Measurements from ENCODE around the gene ABTB2.
A peak's percentile ranks its signal among the peaks of the same experiment; 100 is the strongest.

Gene ABTB2

DNA sequence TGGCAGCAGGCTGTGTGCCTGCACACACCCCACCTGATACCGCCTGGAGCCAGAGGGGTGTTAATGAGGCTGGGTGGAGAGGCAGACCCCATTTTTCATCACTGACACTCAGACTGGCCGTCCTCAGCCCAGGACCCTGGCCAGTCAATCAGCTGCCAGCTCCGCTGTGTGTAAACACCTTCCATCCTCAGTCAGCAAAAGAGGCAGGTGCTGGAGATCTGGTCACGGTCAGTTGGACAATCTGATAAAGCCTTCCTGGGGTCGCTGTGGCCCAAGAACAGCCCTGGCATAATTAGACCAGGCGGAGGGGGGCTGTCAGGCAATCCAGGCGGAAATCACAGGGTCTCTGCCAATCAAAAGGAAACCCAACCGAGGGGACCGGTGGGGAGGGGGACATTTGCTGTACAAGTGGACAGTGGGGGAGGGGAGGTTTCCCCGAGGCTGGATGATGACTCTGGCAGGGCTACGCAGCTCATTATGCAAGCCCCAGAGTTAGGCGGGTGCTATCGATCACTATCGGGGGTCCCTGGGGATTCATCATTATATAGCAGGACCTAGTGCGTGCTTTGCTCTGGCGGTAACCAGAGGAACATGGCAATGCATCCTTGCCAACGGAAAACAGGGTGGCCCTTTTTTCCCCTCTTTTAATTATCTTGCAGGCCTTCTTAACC, 72.9 kb downstream of the ABTB2 start:
- DNase-seq (ENCODE audit: low read depth), result no peak

DNA sequence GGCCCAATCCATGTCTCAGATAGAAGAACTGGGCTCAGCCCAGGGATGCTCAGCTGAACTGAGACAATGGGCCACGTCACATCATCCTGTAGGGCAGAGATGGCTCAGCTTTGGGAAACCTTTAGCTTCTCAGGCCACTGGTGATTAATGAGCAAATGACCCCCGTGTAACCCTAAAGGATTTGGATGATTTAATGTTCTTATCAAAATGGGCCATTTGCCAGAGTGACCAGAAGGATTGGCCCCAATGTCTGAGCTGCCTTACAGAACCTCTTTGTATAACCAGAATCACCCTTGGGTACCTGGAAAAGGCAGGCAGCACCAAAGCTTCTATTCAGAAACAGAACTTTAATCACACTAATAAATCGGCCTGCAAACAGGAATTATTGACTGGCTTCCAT, 73.7 kb downstream of the ABTB2 start:
- no peak for DNase-seq (ENCODE audit: low read depth)

DNA sequence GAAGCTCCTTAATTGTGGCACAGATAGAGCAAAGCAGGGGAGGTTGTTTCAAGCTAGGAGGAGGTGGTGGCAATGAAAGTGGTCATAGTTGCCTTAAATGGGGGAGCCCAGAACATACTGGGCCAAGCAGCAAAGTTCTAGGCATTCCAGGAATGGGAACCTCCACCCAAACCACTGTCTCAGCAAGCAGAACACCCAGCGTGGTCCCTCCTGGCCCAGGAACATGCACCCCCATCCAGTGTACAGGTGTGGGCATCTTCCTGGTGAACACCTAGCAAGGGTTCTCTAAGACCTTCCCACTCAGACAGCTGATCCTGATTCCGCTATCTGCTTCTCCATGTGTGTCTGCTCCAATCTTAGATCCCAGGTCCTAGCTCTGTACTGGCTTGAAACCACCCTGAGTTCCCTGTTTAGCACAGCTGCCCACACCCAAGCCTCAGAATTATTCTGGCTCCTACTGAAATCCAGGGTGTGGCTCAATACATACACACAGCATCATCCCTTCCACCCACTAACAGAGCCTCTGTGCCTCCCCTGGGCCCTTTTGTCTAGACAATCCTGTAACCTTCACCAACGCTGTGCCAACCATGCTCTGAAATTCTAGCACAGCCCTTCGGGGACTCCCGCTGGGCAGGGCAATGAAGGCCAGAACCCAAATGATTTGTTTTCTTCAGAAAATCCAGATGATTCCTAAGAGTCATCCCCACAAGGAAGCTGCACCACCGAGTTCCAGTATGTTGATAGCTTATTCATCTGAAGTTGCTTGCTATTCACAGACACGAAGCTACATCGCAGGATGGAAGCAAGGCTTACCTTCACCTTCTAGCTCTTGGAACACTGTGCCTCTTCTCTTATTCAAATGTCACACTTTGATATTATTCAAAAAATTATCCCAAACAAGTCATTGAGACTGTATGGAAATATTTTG, 76.6 kb downstream of the ABTB2 start:
- no peak for DNase-seq (ENCODE audit: low read depth)

DNA sequence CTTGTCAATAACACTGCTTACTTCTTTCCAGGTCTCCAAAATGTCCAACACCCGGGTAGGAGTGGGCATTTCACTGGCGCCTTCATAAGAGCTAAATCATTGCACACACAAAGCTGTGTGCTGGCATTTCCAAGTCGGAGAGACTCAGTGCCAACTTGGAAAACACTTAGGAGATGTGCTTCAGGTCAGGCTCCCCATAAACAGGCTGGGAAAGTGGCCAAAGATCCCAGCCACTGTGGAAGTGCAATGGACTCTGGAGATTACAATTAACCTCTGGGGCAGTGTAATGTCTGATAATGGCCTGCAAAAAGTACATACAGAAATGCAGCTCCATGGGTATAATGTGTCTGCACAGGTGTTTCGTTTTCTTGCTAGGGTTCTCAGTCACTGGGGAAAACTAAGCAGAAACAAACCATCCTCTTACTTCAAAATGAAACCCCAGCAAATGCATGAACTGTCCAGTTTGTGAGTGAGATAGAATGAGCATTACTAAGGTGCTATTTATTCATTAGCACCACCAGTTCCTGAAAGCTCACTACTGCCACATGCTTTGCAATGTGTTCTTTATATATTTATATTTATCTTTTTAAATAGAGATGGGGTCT, 79.0 kb downstream of the ABTB2 start:
- no peak for DNase-seq (ENCODE audit: low read depth)

DNA sequence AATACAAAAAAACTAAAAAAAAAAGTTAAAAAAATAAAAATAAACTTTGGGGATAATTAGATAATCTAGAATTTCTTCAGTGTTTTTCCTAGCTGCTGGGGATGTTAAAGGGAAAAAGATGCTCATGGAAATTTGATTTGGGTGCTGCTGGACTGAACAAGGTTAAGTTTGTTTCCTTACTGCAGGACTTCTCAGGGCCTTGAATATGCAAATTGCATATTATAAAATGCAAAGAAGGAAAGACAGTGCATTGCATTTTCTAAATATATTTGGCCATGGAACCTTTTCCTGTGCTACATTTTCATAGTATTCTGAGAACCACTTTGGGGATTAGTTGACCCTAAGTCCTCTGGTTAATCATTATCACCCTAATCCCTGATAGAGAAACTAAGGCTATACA, 79.6 kb downstream of the ABTB2 start:
- no peak for DNase-seq (ENCODE audit: low read depth)

DNA sequence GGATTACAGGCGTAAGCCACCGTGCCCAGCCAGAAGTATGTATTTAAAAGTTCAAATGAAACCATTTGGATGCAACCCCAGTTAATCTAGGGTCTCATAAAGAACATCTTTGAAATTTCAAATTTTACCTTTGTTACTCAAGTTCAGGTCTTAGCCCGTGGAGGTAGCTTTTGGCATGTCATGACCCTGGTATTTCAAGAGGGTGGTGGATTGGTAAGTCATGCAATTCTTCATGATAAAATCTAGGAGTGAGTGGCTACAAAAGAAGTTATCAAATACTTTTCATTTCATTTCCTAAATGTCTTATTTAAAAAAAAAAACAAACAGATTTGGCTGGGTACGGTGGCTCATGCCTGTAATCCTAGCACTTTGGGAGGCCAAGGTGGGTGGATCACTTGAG, 80.6 kb downstream of the ABTB2 start:
- no peak for DNase-seq (ENCODE audit: low read depth)

DNA sequence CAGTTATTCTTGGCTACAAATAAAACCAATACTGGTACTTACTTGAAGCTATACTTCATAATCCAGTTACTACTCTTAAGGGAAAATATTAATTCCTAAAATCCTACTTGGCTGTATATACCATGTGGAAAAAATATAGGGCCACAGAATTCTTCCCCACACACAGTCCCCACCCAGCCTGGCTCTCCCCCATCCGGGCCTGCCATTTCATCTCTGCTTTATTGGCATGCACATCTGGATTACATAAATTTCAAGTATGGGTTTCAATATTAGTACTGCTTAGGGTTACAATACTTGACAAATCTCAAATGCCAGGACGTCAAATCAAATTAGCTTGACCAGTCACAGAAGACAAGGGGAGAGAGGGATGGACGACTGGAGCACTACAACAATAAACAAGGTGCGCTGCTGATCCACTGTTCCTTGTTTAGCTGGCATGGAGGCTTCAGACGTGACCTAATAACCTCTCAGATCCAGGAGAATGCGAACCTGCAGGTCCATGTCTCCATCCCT, 81.4 kb downstream of the ABTB2 start:
- DNase-seq (ENCODE audit: low read depth), result no peak

DNA sequence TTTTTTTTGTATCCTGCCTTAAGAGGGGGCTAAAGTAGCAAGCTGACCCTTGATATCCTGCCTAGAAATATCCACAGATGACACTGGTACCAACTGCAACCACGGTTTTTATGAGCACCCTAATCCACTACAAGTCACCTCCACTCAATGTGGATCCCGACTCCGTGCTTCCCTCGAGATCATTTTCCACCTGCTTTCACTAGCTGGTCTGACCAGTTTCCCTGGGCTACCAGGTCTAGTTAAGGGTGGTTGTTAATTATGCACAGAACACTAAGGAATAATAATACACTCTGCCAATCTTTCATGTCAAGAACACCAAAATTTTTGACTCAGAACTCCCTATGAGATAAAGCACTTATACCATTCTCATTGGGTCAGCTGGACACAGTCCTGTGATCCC, 82.3 kb downstream of the ABTB2 start:
- DNase-seq (ENCODE audit: low read depth), result no peak

DNA sequence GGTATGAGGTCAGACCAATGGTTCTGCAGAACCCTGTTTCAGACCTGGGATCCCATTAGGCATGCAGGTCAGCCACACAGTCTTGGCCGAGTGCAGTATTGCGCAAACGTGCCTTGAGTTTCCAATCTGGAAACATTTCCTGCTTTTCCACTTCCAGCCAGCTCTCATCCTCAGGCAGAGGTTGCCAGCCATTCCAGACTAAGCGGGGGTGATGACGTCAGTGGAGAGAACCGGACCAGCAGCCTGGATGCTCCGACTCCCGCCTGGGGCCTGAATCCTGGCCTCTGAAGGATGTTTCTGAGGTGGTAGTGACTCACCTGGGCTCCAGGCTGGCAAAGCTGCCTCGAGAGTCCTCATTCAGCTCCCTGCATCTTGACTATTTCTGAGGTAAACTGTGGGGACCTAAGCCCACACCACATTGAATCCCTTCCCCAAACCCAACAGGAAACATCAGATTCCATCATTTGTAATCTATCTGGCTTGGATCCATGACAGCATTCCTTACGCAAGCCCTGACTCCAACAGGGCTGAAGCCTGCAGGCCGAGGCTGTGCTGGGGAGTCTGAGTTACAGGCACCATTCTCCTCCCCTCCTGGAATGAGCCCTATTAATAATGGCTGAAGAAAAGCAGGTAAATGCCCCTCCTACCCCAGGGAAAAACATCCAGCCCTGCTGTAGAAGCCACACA, 83.0 kb downstream of the ABTB2 start:
- peak; percentile 99 for DNase-seq (ENCODE audit: low read depth)

DNA sequence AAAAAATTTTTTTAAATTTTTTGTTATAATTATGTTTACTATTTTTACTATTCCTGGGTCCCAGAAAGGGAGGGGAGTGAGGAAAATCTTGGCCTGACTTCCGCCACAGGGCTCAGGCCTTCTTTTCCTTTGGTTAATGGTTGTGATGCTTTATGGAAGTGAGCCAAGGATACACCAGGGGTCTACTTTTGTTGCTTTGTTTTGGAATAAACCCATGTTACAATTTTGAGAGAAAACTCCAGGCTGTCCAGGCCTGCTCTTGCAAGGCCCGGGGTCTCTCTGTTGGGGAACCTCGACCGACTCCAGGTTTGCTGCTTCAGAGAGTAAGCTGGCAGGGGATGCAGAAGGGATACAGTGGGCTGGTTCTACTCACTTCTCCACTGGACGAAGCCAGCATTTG, 84.7 kb downstream of the ABTB2 start:
- no peak for DNase-seq (ENCODE audit: low read depth)

DNA sequence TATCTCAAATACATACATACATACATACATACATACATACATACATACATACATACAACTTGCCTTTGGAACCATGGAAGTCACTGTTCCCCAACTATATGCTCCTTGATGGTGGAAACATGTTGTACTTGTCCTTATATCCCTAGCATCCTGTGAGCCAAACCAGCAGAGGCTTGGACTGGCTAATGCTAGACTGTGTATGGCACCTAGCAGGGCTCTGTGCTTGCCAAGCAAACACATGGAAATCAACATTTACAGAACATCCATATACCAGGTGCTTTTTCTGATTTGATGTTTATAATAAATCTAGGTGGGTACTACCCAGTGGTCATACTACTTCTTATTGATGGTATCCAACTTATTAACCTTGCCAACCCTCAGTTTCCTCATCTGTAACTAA, 86.1 kb downstream of the ABTB2 start:
- no peak for DNase-seq (ENCODE audit: low read depth)

DNA sequence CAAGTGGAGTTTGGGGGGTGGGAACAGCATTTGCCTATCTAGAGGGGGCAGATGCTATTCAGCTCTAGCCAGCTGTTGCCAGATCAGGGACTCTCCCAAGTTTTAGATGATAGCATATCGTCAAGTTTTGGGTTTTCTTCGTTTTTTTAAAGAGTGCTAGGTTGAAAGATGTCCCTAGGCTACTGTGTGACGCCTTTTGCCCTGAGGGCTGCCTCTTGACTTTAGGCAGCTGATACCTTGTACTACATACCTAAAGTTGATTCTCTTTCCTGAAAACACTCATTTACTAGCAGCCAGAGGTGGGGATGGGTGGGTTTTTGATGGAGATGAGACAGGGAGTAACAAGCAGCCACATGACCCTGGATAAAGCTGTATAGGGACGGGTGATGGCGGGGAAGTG, 87.1 kb downstream of the ABTB2 start:
- DNase-seq (ENCODE audit: low read depth), result no peak

DNA sequence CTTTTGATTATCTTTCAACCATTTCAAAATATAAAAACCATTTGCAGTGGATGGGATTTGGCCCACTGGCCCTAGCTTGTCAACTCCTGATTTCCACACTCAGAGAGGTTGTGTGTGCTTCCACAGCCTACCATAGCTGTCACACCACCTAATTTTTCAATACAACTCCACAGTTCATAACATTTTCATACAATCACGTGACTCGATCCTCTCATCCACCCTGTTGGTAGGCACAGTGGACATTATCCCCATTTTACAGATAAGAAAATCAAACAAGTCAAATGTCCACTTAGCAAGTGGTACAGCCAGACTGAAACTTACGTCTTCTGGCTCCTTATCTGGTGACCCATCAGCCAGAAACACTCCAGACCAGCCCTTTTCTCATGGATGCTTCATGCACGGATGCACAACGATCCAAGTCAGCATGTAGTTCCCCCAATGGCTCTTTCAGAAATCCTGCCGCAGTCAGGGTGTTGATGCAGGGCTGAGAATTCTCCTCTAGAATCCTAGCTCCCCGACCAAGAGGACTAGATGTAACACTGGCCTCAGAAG, 88.0 kb downstream of the ABTB2 start:
- DNase-seq (ENCODE audit: low read depth), result no peak

DNA sequence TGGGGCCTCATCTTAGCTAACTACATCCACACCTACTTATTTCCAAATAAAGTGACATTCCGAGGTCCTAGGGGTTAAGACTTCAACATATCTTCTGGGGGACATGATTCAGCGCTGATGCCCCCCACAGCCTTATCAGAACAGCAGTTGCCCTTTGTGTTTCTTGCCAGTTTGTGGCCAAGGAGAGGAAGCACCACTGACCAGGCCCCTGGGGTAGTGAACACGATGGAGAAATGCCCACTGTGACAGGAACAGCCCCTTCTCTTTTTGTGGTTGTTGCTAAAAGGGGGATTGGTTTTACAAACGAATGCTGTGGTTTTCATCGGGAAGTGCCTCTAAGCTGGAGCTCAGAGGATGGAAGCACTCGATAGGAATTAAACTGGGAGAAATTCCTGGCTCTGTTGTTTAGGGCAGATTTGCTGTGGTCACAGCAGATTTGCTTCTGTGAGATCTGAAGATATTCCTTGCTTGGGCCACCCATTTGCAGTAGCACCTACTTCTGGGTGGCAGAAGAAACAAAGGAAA, 88.8 kb downstream of the ABTB2 start:
- peak; percentile 21 for DNase-seq (ENCODE audit: low read depth)

DNA sequence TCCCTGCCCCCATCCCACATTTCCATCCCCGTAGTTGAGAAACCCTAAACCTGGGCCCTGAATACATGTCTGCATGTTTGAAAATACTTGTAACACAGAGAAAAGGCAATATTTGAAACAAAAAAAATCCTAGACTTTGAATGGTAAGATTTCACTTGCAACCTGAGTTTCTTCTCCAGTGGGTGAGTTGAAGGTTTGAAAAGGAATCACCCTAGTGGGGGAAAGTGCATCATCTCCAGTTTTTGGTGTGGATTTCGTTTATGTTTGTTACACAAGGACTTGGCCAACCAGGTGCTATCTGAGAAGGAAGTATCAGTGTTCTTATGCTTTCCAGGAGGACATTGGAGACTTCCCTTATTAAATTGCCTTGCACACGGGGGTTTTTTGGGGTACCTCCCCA, 90.4 kb downstream of the ABTB2 start:
- DNase-seq (ENCODE audit: low read depth), result no peak

DNA sequence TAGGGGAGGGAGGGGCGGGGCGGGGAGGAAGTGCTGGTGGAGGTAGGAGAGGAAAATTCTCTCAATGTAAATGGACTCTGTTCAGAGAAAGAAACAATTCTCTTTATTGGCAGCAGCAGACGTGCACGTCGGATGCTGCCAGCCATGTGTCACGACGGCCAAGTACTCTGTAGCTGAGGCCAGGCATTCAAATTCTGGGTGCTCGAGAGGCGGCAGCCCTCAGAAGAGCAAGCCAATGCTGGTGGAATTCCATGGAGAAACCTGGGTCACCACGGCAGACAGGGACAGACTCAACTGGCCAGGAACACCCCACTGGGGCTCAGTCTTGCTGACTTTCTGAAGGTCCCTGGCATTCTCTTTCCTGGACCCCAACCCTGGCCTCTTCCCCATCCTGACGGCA, 90.8 kb downstream of the ABTB2 start:
- no peak for DNase-seq (ENCODE audit: low read depth)

DNA sequence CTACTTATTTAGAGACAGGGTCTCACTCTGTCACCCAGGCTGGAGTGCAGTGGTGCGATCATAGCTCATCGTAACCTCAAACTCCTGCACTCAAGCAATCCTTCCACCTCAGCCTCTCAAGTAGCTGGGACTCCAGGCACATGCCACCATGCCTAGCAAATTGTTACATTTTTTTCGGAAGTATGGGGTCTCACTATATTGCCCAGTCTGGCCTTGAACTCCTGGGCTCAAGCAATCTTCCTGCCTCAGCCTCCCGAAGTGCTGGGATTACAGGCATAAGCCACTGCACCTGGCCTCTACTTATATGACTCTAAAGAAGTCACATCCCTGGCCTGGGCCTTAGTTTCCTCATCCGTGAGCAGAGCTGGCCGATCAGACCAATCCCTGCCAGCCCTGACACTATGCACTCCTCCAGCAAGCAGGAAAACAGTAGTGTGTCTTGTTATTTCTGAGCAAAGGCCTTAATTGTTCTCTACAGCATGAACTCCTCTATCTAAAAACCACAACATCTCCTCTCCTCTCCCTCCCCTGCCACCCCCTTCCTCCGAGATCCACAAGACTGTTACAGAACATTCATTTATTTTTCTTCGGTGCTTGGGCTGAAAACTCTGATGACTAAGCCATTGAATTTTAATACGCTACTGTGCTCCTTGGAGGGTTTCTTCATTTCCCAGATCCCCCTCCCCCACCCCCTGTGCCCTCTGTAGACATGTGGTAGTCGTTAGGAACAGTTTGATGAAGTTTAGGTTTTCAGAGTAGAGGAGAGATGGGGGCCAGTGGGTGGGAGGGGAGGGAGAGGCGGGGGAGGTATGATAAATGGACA, 91.5 kb downstream of the ABTB2 start:
- peak; percentile 99 for DNase-seq (ENCODE audit: low read depth)

DNA sequence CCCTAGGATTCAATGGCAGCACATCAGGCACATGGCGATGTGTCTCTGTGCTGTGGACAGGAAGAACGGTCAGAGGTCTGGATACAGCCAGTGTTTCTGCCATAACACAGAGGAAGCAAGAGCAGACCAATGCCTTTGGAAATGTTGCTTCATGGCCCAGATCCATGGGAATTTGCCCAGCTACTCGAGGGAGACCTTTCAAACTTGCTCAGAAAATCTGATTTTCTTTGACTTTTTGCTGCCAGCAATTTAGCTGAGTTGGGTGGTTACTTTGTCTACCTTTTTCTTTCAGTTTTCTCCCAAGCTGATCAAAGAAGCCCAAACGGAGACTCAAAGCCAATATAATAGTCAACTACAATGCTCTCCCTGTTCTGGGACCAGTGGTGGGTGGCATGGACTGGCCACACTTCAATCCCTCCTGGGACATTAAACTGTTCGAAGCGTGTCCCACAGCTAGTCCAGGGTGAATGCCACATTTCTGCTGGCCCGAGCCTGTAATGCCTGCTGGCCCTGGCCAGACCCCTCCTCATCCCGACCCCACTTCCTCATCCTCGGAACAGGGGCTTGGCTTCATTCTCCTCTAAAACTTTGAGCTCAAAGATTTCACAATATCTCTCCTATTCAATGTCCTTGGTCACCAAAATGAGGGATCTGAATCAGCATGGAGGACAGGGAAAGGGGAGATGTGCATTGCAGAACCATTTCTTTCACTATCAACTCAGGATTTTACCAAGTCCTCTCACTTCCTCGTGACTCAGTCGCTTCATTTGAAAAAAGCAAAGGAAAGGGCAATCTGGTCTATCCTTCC, 93.3 kb downstream of the ABTB2 start:
- no peak for DNase-seq (ENCODE audit: low read depth)

DNA sequence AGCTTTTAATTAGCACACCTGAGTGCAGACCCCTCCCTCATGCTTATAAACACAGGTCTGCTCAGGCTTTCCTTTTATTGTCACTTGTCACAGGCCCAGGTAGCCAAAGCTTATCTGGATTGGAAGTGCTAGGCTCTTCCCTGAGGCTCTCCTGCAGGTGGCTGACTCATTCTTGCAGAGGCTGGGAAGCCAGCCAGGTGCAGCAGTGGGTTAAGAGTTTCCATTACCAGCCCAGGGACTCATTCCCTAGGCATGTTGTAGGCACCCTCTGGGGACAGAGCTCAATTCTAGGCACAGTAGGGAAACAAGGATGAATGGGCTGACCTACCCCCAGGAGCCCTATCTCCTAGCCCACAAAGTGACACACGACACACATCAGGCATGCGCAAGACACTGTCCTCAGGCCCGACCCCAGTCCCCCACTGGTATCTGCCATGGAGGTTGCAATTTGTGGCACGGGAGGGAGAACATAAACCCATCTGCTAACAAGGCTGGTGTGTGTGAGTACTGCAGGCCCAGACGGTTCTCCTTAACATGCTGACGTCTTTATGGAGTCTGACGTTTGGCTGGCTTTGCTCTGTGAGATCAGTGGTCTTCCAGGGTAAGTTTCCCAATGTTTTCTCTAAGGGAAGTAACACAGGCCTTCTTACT, 94.2 kb downstream of the ABTB2 start:
- peak; percentile 79 for DNase-seq (ENCODE audit: low read depth)
